GM12878 (cell line): Measurements from ENCODE around the gene UBAP1. TPM values are rescaled to one million over a fixed set of nuclear protein-coding genes. Genes with fewer than 3 reads are reported as not detected.

Source experiments
- ATAC-seq: fragments of 200-7000 bp; cut with Tn5 transposase; 3 replicates; pipeline ENCODE4 v1.9.1; 2020; ENCODE audit warnings: mild to moderate bottlenecking, moderate library complexity
- BruUV-seq: library from RNA; stranded (reverse); fragments of 400-500 nt; replicated peaks from 2 replicates; lab custom pipeline; 2021; lab: Mats Ljungman, UMichigan
- CTCF ChIA-PET: fragments of 300-600 bp; sonication (Branson Sonifier 250); formaldehyde crosslinking; extraction: SDS; loops from one replicate; lab custom pipeline; 2021; ENCODE audit warnings: inconsistent platforms; lab: Yijun Ruan, JAX
- POLR2A ChIA-PET: fragments of 350-600 bp; formaldehyde crosslinking; extraction: SDS; loops from one replicate; lab custom pipeline; 2021; ENCODE audit warnings: inconsistent platforms; lab: Charles Lee
- RAD21 ChIA-PET: fragments of 300-600 bp; sonication (Branson Sonifier 250); formaldehyde crosslinking; loops from one replicate; lab custom pipeline; 2023; ENCODE audit warnings: antibody characterized with exemption; ENCODE audit not compliant: unreplicated experiment; lab: Charles Lee
- SMC1A ChIA-PET: fragments of 300-600 bp; sonication (Branson Sonifier 250); formaldehyde crosslinking; loops from one replicate; lab custom pipeline; 2023; ENCODE audit not compliant: unreplicated experiment, uncharacterized antibody; lab: Charles Lee
- DNase-seq: peaks from one replicate; pipeline ENCODE4 v3.0.0-alpha.2; 2011; ENCODE audit warnings: low read depth, low spot score
- FAIRE-seq: peaks from 3 replicates; lab custom pipeline; 2011; peaks lifted over from hg19 to GRCh38; lab: Jason Lieb, UNC
- H2AFZ ChIP-seq: 2 replicates; pipeline ENCODE4 v1.6.0; 2011; ENCODE audit warnings: low read depth, low read length, control low read depth; ENCODE audit not compliant: control insufficient read depth
- H3K27ac ChIP-seq: 2 replicates; pipeline ENCODE4 v1.5.1; 2011; ENCODE audit warnings: control low read depth; ENCODE audit not compliant: control insufficient read depth, insufficient read depth
- H3K27me3 ChIP-seq, 2 experiments: replicated peaks in 1 of 2; 2 replicates each; pipeline versions ENCODE4 v1.6.0 to v1.6.1; 2011; ENCODE audit warnings: low read length in 1 of 2; ENCODE audit not compliant: control insufficient read depth in 2 of 2, insufficient read depth in 2 of 2
- H3K36me3 ChIP-seq, 2 experiments: 2 replicates each; pipeline ENCODE4 v1.5.1; 2011; ENCODE audit warnings: low read length in 1 of 2; ENCODE audit not compliant: control insufficient read depth in 2 of 2, insufficient read depth in 2 of 2
- H3K4me1 ChIP-seq: 2 replicates; pipeline ENCODE4 v1.6.1; 2011; ENCODE audit warnings: mild to moderate bottlenecking, low read length, moderate library complexity, mixed read lengths; ENCODE audit not compliant: control insufficient read depth, insufficient read depth
- H3K4me2 ChIP-seq: 2 replicates; pipeline ENCODE4 v1.6.0; 2011; ENCODE audit warnings: control low read depth; ENCODE audit not compliant: control insufficient read depth, insufficient read depth
- H3K4me3 ChIP-seq: fragments of 200-600 bp; sonication (generic); 2 replicates; pipeline ENCODE4 v1.5.1; 2016
- H3K79me2 ChIP-seq: 2 replicates; pipeline ENCODE4 v1.6.0; 2011; ENCODE audit warnings: low read length; ENCODE audit not compliant: control insufficient read depth, insufficient read depth
- H3K9ac ChIP-seq: 2 replicates; pipeline ENCODE4 v1.8.0; 2011; ENCODE audit warnings: low read length, control low read depth, mixed read lengths; ENCODE audit not compliant: control insufficient read depth, insufficient read depth
- H3K9me3 ChIP-seq: replicated peaks from 3 replicates; pipeline ENCODE4 v1.5.1; 2011; ENCODE audit warnings: mild to moderate bottlenecking, low read length; ENCODE audit not compliant: control insufficient read depth, insufficient read depth
- H4K20me1 ChIP-seq: 2 replicates; pipeline ENCODE4 v1.6.0; 2011; ENCODE audit not compliant: control insufficient read depth, insufficient read depth
- ATF7 ChIP-seq: fragments of 450-650 bp; IDR thresholded peaks from 2 replicates; pipeline ENCODE4 v1.6.1; 2016; ENCODE audit warnings: low read depth, mild to moderate bottlenecking
- MEF2B ChIP-seq: fragments of 450-650 bp; IDR thresholded peaks from 2 replicates; pipeline ENCODE4 v1.6.1; 2018; ENCODE audit warnings: mild to moderate bottlenecking, moderate library complexity; ENCODE audit not compliant: partially characterized antibody, poor library complexity, severe bottlenecking
- PKNOX1 ChIP-seq: fragments of 450-650 bp; IDR thresholded peaks from 2 replicates; pipeline ENCODE4 v1.6.1; 2016; ENCODE audit warnings: mild to moderate bottlenecking
- POLR2A ChIP-seq: IDR thresholded peaks from 2 replicates; pipeline ENCODE4 v1.6.1; 2011; ENCODE audit warnings: low read depth, mild to moderate bottlenecking, low read length
- SIN3A ChIP-seq: IDR thresholded peaks from 2 replicates; pipeline ENCODE4 v1.6.1; 2012; ENCODE audit warnings: low read depth, low read length, improper control_type of control experiment
- whole genome bisulfite sequencing: methylation state at CpG from one replicate; pipeline ENCODE4 v1.1.6; 2016; ENCODE audit warnings: low lambda C conversion rate; ENCODE audit not compliant: insufficient replicate concordance, insufficient coverage; ENCODE audit errors: missing lambda C conversion rate; 5-methylcytosine and 5-hydroxymethylcytosine counted together
- in situ Hi-C: fragments of 300-500 bp; cut with MboI; formaldehyde crosslinking; loops from 9 replicates; pipeline ENCODE4 v1.14.3; 2018; ENCODE audit warnings: mixed read lengths
- intact Hi-C: fragments of 100-400 bp; cut with micrococcal nuclease; formaldehyde crosslinking; loops from one replicate; pipeline ENCODE4 v1.14.2; 2022; ENCODE audit not compliant: unreplicated experiment
- polyA plus RNA-seq, 11 experiments: library from polyadenylated mRNA; depleted of rRNA in 4 of 11; unstranded in 6 of 11; stranded (reverse) in 5 of 11; fragments of >200 nt; fragmentation: Nextera tagmentation in 4 of 11; fragmentation: Illumina TruSeq in 1 of 11; extraction: Ambion mirVana in 4 of 11; extraction: Trizol in 1 of 11; gene quantifications; 1 replicate in 1 of 11; 2 replicates in 10 of 11; pipeline versions ENCODE4 v1.2.1 to v1.2.3, GENCODE V29; 2011 to 2016; ENCODE audit warnings: inconsistent platforms in 2 of 11, missing spikeins in 2 of 11, low read depth in 1 of 11
- total RNA-seq, 4 experiments: library from RNA; depleted of rRNA in 3 of 4; stranded (reverse); fragments of >200 nt in 3 of 4; fragmentation: Illumina TruSeq in 1 of 4; extraction: Trizol in 1 of 4; gene quantifications; 2 replicates each; pipeline versions ENCODE4 v1.2.1 to v1.2.3, GENCODE V29; 2013 to 2021

UBAP1 gene
- total and polyA plus RNA-seq, 10 of the 15 experiments (the other 5 are each of a cell fraction or from before 2014, with no cell fraction given), result 2.1 to 47.9 (median 27.2) TPM

DNA sequence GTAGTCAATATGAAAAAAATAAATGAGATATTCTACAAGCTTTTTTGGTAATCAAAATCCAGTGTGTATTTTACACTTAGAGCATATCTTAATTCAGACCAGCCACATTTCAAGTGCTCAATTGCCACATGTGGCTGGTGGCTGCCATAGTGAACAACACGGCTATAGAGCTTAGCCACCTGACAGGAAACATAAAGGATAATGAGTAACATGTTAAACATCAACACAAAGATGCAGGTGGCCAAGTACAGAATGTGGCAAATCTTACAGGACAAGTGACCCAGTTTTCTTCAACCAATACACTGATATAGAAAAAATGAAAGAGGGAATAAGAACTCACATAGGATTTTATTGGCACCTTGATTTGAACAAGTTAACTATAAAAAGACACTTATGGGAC lies 88.8 kb downstream of the UBAP1 start:
- no peak for DNase-seq
- intact Hi-C loops, result no loop called here
- Histone ChIP-seq H3K36me3 (no peaks in the 10 kb centered on the region), H3K4me1 (no peaks in the 10 kb centered on the region), H4K20me1 (no peaks in the 10 kb centered on the region), H2AFZ (no peak overlapping the region), H3K4me2 (no peak overlapping the region), H3K27ac (no peak overlapping the region), H3K9me3 (no peaks in the 10 kb centered on the region), H3K4me3 (no peak overlapping the region), H3K79me2 (no peaks in the 10 kb centered on the region), H3K27me3 (no peaks in the 10 kb centered on the region), H3K9ac (no peak overlapping the region)
- ChIA-PET SMC1A (no interaction called here), RAD21 (interaction anchor here (0.6 kb wide), 1 partner anchor 194 kb away, joined by 3 read pairs; no protein-coding TSS in a partner anchor), POLR2A (interaction anchor here (0.8 kb wide), 1 partner anchor 152 kb away, joined by 3 read pairs; no protein-coding TSS in a partner anchor), CTCF (no interaction called here)
- 97% methylated on average over 1 of the region's 1 CpG for WGBS
- no peak for FAIRE-seq
- in situ Hi-C loops, result no loop called here
- ATAC-seq, result no peak
- no TSS peak for BruUV-seq
- TF ChIP-seq POLR2A (no peak), PKNOX1 (no peak), ATF7 (no peak), MEF2B (no peak), SIN3A (no peak)
